ENCODE data around the gene GUSB. TPM values are rescaled to one million over a fixed set of nuclear protein-coding genes. Genes with fewer than 3 reads are reported as not detected.

The GUSB gene
- total RNA-seq, 1 experiment from 2014 or later: 62.0 TPM

DNA sequence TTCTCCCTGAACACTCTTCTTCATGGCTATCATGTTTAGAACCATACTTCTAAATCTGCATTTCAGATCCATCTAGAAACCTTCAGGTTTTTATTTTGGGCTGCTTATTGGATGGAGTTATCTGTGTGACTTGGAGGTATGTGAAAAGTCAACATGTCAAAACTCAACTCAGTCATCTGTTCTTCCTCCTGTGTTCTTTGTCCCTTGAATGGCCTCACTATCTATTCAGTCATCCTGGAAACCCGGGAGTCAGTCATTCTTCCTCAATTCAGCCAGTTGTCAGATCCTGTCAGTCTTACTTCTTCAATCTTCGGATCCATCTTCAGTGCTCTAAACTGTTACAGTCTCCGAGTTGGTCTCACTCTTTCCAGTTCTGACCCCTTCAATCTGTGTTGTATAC, 57.0 kb downstream of the GUSB start:
- no peak overlapping the region for H3K23ac ChIP-seq (ENCODE audit: insufficient read length, low read depth, low read length)
- no peaks in the 10 kb centered on the region for H3K27me3 Mint-ChIP-seq (ENCODE audit: low read depth)
- H2AK5ac ChIP-seq (ENCODE audit: insufficient read length, low read length): no peak overlapping the region
- H3K9me3 ChIP-seq (ENCODE audit: control insufficient read depth, low read depth, low read length): no peaks in the 10 kb centered on the region
- no peaks in the 10 kb centered on the region; the same call in 1 of the 2 replicates for H3K4me1 ChIP-seq (ENCODE audit: insufficient read depth, low read length)
- H3K18ac ChIP-seq (ENCODE audit: insufficient read length, low read depth, low read length): no peak overlapping the region
- no peaks in the 10 kb centered on the region for H3K79me1 ChIP-seq (ENCODE audit: insufficient read depth, low read depth, low read length, poor library complexity, severe bottlenecking)
- TF ChIP-seq, protein P1, sequence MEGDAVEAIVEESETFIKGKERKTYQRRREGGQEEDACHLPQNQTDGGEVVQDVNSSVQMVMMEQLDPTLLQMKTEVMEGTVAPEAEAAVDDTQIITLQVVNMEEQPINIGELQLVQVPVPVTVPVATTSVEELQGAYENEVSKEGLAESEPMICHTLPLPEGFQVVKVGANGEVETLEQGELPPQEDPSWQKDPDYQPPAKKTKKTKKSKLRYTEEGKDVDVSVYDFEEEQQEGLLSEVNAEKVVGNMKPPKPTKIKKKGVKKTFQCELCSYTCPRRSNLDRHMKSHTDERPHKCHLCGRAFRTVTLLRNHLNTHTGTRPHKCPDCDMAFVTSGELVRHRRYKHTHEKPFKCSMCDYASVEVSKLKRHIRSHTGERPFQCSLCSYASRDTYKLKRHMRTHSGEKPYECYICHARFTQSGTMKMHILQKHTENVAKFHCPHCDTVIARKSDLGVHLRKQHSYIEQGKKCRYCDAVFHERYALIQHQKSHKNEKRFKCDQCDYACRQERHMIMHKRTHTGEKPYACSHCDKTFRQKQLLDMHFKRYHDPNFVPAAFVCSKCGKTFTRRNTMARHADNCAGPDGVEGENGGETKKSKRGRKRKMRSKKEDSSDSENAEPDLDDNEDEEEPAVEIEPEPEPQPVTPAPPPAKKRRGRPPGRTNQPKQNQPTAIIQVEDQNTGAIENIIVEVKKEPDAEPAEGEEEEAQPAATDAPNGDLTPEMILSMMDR (conservative IDR thresholded peaks at IDR 0.05): no peak
- no peak overlapping the region for H4K8ac ChIP-seq (replicated peaks; ENCODE audit: insufficient read length, low read depth, low read length)
- H4K5ac ChIP-seq (ENCODE audit: insufficient read length, low read depth, low read length): no peak overlapping the region
- no peaks in the 10 kb centered on the region for H4K20me1 ChIP-seq (ENCODE audit: control insufficient read depth, insufficient read depth, insufficient read length)
- no peak overlapping the region for H2AFZ ChIP-seq (ENCODE audit: low read length)
- H3K79me2 ChIP-seq (ENCODE audit: insufficient read depth, low read length): 0 out of 2 replicates have a peak, but pooled peaks cover 1% of the 10 kb centered on the region
- H4K91ac ChIP-seq (ENCODE audit: insufficient read length, low read depth, low read length): no peak overlapping the region
- H3K4ac ChIP-seq (ENCODE audit: low read depth, low read length): no peak overlapping the region
- H3K9ac ChIP-seq (ENCODE audit: extremely low read depth, insufficient read length, low read length): no peak overlapping the region
- H3K27me3 ChIP-seq (ENCODE audit: insufficient read depth, low read length): no peaks in the 10 kb centered on the region
- no CpG with 5 or more reads among the region's 3 CpGs for WGBS (ENCODE audit: extremely low coverage, insufficient read length, low lambda C conversion rate)
- no peak overlapping the region for H3K56ac ChIP-seq (ENCODE audit: insufficient read length, low read depth, low read length)
- H3K9me3 Mint-ChIP-seq: no peaks in the 10 kb centered on the region
- H3K27ac ChIP-seq (ENCODE audit: insufficient read length, low read depth, low read length): no peak overlapping the region
- no peak overlapping the region for H3K14ac ChIP-seq (ENCODE audit: insufficient read depth, low read length)
- no peak overlapping the region for H2BK12ac ChIP-seq (ENCODE audit: insufficient read length, low read depth, low read length)
- DNase-seq: no peak
- H3K36me3 Mint-ChIP-seq (ENCODE audit: insufficient read depth in 1 of 3, low read depth in 3 of 3): no peaks in the 10 kb centered on the region; a peak in 1 of 7 replicates
- no peak overlapping the region for H2BK120ac ChIP-seq (ENCODE audit: low read depth, low read length, poor library complexity, severe bottlenecking)
- H2BK20ac ChIP-seq (ENCODE audit: low read depth, low read length, poor library complexity, severe bottlenecking): no peak overlapping the region
- H3K23me2 ChIP-seq (ENCODE audit: insufficient read length, low read depth, low read length, poor library complexity, severe bottlenecking): no peaks in the 10 kb centered on the region
- no peak overlapping the region for H3K4me3 Mint-ChIP-seq
- no peak overlapping the region for H3K27ac Mint-ChIP-seq
- no peak overlapping the region for H3T11ph ChIP-seq (ENCODE audit: low read length)
- H3K4me1 Mint-ChIP-seq: peaks cover under 1 to 5% of the 10 kb centered on the region in 2 experiments; a peak in 2 of 4 replicates
- no peak overlapping the region for H3K4me2 ChIP-seq (ENCODE audit: insufficient read depth, insufficient read length, low read length)
- no peak overlapping the region for H2BK15ac ChIP-seq (ENCODE audit: low read depth, low read length)
- H2BK5ac ChIP-seq (ENCODE audit: insufficient read length, low read length): no peak overlapping the region
